SK-N-SH treated with all-trans-retinoic acid at 6 μM for 48 hours (cell line): Measurements from ENCODE around the gene LYST.

Experiments
- ATAC-seq: fragments of 200-7000 bp; cut with Tn5 transposase; 3 replicates; pipeline ENCODE4 v1.9.1; 2020; ENCODE audit warnings: mild to moderate bottlenecking, moderate library complexity
- ARNTL ChIP-seq: fragments of 450-650 bp; formaldehyde crosslinking; IDR thresholded peaks from 2 replicates; pipeline ENCODE4 v1.5.0; 2020; ENCODE audit warnings: low read depth, mild to moderate bottlenecking, moderate library complexity, borderline replicate concordance
- BACH2 ChIP-seq: fragments of 250-450 bp; sonication (Bioruptor Pico); IDR thresholded peaks from 2 replicates; pipeline ENCODE4 v1.9.0; 2021; ENCODE audit warnings: mild to moderate bottlenecking, borderline replicate concordance
- CREB5 ChIP-seq: fragments of 250-450 bp; sonication (Bioruptor Pico); IDR thresholded peaks from 2 replicates; pipeline ENCODE4 v1.5.1; 2020; ENCODE audit warnings: low read depth, mild to moderate bottlenecking, moderate library complexity
- CSDC2 ChIP-seq: fragments of 250-450 bp; sonication (Bioruptor Pico); IDR thresholded peaks from 2 replicates; pipeline ENCODE4 v1.5.0; 2020; ENCODE audit warnings: mild to moderate bottlenecking, moderate library complexity
- CSRNP3 ChIP-seq: fragments of 250-450 bp; sonication (Bioruptor Pico); IDR thresholded peaks from 2 replicates; pipeline ENCODE4 v1.5.1; 2021; ENCODE audit warnings: mild to moderate bottlenecking, moderate library complexity
- ESRRG ChIP-seq: fragments of 250-450 bp; sonication (Bioruptor Pico); IDR thresholded peaks from 2 replicates; pipeline ENCODE4 v1.6.1; 2021; ENCODE audit warnings: mild to moderate bottlenecking
- GLIS3 ChIP-seq: fragments of 250-450 bp; sonication (Bioruptor Pico); IDR thresholded peaks from 2 replicates; pipeline ENCODE4 v1.5.0; 2020; ENCODE audit warnings: mild to moderate bottlenecking, moderate library complexity
- OSR1 ChIP-seq: fragments of 250-450 bp; sonication (Bioruptor Pico); IDR thresholded peaks from 2 replicates; pipeline ENCODE4 v1.8.0; 2022; ENCODE audit warnings: moderate library complexity, mild to moderate bottlenecking, inconsistent platforms
- PATZ1 ChIP-seq: fragments of 250-450 bp; sonication (Bioruptor Pico); IDR thresholded peaks from 2 replicates; pipeline ENCODE4 v1.8.0; 2020; ENCODE audit warnings: mild to moderate bottlenecking, moderate library complexity, borderline replicate concordance
- POU6F1 ChIP-seq: fragments of 250-450 bp; sonication (Bioruptor Pico); IDR thresholded peaks from 2 replicates; pipeline ENCODE4 v1.8.0; 2021; ENCODE audit warnings: low read depth, mild to moderate bottlenecking, moderate library complexity, borderline replicate concordance
- PPARA ChIP-seq: fragments of 250-450 bp; sonication (Bioruptor Pico); IDR thresholded peaks from 2 replicates; pipeline ENCODE4 v1.5.0; 2020; ENCODE audit warnings: mild to moderate bottlenecking, borderline replicate concordance
- RARB ChIP-seq: fragments of 250-450 bp; sonication (Bioruptor Pico); IDR thresholded peaks from 2 replicates; pipeline ENCODE4 v1.8.0; 2021; ENCODE audit warnings: mild to moderate bottlenecking, moderate library complexity
- SNAI2 ChIP-seq: fragments of 250-450 bp; sonication (Bioruptor Pico); IDR thresholded peaks from 2 replicates; pipeline ENCODE4 v1.5.0; 2020; ENCODE audit warnings: mild to moderate bottlenecking, moderate library complexity
- TCF4 ChIP-seq: fragments of 250-450 bp; sonication (Bioruptor Pico); IDR thresholded peaks from 2 replicates; pipeline ENCODE4 v1.8.0; 2021; ENCODE audit warnings: mild to moderate bottlenecking, moderate library complexity, borderline replicate concordance
- TSHZ2 ChIP-seq: fragments of 250-450 bp; sonication (Bioruptor Pico); IDR thresholded peaks from 2 replicates; pipeline ENCODE4 v1.5.0; 2020; ENCODE audit warnings: mild to moderate bottlenecking, moderate library complexity
- ZC3H10 ChIP-seq: fragments of 250-450 bp; sonication (Bioruptor Pico); IDR thresholded peaks from 2 replicates; pipeline ENCODE4 v1.5.1; 2021; ENCODE audit warnings: mild to moderate bottlenecking, moderate library complexity
- ZFP3 ChIP-seq: fragments of 250-450 bp; sonication (Bioruptor Pico); IDR thresholded peaks from 2 replicates; pipeline ENCODE4 v1.5.0; 2020; ENCODE audit warnings: mild to moderate bottlenecking, moderate library complexity
- ZFP30 ChIP-seq: fragments of 450-650 bp; formaldehyde crosslinking; IDR thresholded peaks from 2 replicates; pipeline ENCODE4 v1.5.0; 2022; ENCODE audit warnings: mild to moderate bottlenecking, moderate library complexity
- ZNF70 ChIP-seq: fragments of 450-650 bp; formaldehyde crosslinking; IDR thresholded peaks from 2 replicates; pipeline ENCODE4 v1.5.0; 2020; ENCODE audit warnings: mild to moderate bottlenecking, moderate library complexity
- ZNF8 ChIP-seq: fragments of 450-650 bp; formaldehyde crosslinking; IDR thresholded peaks from 2 replicates; pipeline ENCODE4 v1.5.0; 2020; ENCODE audit warnings: mild to moderate bottlenecking, moderate library complexity

LYST gene

GRCh38 chr1:235865565-235866204 is 1.0 kb downstream of the LYST start:
- TF ChIP-seq ZFP30 (no peak), BACH2 (no peak), OSR1 (no peak), PPARA (CRISPR knock-in tag) (no peak), POU6F1 (no peak), ESRRG (no peak)
- ATAC-seq, result peak; percentile 16

GRCh38 chr1:235864931-235865525 is 1.7 kb downstream of the LYST start:
- TF ChIP-seq CSRNP3 (no peak), ZC3H10 (CRISPR knock-in tag) (no peak), PATZ1 (CRISPR knock-in tag) (no peak), ZFP3 (no peak), SNAI2 (no peak), RARB (CRISPR knock-in tag) (no peak)
- ATAC-seq, result no peak

- no peak for ATAC-seq
- TF ChIP-seq POU6F1 (no peak), TSHZ2 (CRISPR knock-in tag) (no peak), SNAI2 (no peak), ARNTL (CRISPR knock-in tag) (no peak), OSR1 (no peak), ZC3H10 (CRISPR knock-in tag) (no peak), BACH2 (no peak), ESRRG (no peak), GLIS3 (CRISPR knock-in tag) (no peak), CSDC2 (CRISPR knock-in tag) (no peak), PPARA (CRISPR knock-in tag) (no peak), CREB5 (CRISPR knock-in tag) (no peak)
These were observed 2.2 kb downstream of the LYST start for GRCh38 chr1:235864469-235864868.

- no peak for ATAC-seq
- TF ChIP-seq ZNF70 (no peak), POU6F1 (no peak), SNAI2 (no peak), ZNF8 (CRISPR knock-in tag) (no peak), ESRRG (no peak), ZFP3 (no peak), TCF4 (CRISPR knock-in tag) (no peak), ARNTL (CRISPR knock-in tag) (no peak), RARB (CRISPR knock-in tag) (no peak), ZFP30 (no peak), TSHZ2 (CRISPR knock-in tag) (no peak)
These were observed 3.0 kb downstream of the LYST start for GRCh38 chr1:235863699-235864093.
